MV-4-11 (cell line): ENCODE results near the gene NAV2.
"Not testable (repeated sequence)": the region's sequence is repeated elsewhere in the genome, so short reads cannot be mapped to it uniquely, and the experiment has no call there.

Experiments
- DNase-seq: peaks from one replicate; lab custom pipeline; 2025; lab: John Stamatoyannopoulos, UW

The NAV2 gene

DNA sequence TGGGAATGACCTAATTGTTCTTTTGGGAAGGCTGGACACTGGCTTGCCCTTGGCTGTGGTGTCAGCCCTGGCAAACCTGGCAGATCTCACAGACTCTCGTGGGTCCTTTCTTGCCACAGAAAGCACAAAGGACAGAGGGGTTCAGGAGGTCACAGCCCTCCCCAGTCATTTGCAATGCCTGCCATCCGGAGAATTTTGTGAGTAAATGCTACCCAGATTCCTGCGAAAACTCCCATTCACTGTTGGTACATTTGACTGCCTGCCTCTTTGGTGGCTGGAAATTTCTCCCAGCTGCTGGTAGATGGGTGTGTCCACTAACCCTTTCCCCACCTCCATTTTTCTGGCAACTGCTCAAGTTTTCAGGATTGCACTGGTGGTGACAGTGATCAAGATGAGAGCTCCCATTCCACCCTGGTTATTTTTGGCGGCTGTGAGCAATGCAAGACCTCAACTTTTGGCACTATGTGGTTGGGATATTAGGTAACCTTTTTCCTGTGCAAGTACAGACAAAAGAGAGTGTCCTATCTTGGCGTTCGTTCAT is 155.7 kb downstream of the NAV2 start:
- DNase-seq: no peak

DNA sequence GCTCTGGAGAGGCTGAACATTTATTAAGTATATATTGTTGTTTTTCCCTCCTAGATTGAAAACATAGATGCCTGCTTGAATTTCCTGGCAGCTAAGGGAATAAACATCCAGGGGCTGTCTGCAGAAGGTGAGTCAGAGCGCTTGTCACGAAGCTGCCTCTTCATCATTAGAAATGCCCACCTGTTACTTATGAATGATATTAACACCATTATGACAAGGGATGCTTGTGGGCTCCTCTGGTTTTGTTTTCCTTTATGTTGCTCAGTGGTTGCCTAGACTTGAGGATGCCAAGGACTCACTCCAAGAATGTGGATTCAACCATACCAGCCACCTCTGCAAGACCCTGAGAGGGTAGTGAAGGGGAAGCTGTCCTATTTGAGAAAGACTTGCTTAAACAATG is 156.2 kb downstream of the NAV2 start:
- no peak for DNase-seq

GRCh38 chr11:19869466-19869865 is 156.8 kb downstream of the NAV2 start:
- no peak for DNase-seq

DNA sequence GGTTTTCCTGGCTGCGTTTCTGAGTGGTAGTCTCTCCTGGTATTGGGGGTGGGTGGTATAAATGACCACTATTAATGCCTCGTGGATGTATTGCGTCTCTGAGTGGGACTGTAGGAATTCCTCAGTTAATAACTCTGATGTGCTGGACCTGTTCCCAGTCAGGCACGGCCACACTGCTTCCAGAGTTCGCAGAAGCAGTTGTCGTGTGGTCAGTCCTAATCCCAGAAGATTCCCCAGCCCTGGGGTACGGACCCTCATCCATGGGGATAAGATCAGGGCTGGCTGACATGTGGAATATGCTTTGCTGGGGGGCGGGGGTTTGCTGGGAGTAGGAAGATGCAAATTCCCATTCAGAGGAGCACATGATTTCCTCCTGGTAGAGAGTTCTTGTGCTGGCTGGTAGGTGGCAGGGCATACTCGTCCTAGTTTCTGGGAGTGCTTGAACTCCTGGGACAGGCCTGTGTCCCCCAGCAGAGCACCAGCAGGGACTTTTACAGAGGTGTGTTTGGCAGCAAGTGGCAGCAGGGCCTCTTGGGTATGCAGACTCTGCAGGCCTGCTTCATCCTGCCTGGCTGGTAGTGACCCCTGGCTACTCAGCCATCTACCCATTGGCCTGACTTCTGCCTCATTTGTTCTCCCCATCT is 157.4 kb downstream of the NAV2 start:
- DNase-seq: no peak

GRCh38 chr11:19871531-19871930 is 158.9 kb downstream of the NAV2 start:
- no peak for DNase-seq

DNA sequence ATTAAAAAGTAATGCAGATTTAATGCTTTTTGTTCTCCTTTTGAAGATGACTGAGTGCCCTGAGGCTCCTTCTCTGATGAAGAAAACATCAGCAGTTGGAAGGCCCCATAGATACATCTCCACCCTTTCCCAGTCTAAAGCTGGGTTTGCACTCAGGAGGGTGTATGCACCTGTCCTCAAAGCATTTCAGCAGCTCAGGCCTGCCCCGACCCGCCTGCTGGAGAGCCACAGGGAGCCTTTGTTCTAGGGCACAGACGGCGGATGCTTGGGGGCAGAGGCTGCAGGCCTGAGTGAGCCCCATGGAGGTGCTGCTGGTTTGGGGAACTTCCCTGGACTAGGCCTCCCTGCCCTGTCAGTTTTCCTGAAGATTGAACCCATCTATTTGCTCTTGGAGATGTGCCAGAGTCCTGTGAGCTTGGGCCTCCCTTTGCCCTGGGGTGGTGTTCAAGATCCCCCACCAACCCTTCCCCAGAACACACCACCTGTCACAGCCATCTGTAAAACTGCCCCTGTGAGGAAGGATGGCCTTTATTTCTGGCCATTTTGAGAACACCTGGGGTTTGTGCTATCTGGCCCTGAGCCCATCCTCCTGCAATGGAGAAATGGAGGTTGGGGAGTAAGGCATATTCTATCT is 160.0 kb downstream of the NAV2 start:
- DNase-seq: no peak

GRCh38 chr11:19873730-19874129 is 161.1 kb downstream of the NAV2 start:
- no peak for DNase-seq

DNA sequence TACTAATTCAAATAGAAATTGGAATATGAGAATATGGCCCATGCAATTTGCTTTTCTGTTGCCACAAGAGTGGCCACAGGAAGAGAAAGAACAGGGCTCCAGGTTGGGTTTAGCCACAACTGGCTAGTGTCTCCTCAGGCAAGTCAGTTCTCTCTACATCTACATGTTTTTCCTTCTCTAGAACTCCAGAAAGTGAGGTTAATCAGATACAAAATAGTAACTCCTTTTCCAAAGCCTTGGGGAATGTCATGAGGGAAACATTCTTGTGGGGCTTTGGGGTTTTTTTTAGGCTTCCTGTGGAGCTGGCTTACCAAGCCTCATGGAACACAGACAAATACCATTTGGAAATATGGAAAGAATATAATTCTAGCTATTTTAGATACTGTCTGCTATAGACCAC is 161.6 kb downstream of the NAV2 start:
- no peak for DNase-seq

GRCh38 chr11:19876750-19877149 is 164.1 kb downstream of the NAV2 start:
- DNase-seq: no peak

DNA sequence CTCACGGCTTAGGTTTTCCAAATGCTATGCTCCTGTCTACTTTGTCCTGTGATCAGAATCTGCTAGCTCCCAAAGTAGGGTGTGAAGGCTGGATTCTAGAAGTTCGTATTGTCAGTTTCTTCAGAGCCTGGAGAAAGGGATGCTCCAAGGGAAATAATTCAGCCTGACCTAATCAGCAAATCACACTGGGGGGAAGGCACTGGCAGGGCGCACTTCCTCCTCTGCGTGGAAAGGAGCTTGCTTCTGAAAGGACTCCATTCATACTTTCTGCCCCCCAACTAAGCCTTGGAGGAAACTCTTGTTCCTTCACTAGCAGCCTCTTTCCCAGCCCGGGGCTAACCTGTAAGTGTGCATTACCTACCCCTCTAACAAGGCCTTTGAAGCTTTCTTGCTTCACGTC is 165.9 kb downstream of the NAV2 start:
- no peak for DNase-seq

GRCh38 chr11:19879307-19880087 is 166.9 kb downstream of the NAV2 start:
- no peak for DNase-seq

DNA sequence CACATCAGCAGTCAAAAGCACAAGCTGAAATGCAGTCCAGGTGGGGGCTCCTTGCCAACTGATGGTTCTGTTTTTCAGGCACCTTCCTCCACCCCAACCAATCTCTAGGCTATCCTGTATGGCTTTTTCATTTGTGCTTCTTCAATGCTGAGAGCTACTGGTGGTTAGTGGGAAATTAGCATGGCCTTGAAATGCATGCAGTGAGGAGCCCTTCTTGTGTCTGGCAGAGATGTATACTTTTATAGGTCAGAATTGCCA is 167.4 kb downstream of the NAV2 start:
- no peak for DNase-seq

- no peak for DNase-seq
Measured at GRCh38 chr11:19881177-19881576, 168.5 kb downstream of the NAV2 start.

DNA sequence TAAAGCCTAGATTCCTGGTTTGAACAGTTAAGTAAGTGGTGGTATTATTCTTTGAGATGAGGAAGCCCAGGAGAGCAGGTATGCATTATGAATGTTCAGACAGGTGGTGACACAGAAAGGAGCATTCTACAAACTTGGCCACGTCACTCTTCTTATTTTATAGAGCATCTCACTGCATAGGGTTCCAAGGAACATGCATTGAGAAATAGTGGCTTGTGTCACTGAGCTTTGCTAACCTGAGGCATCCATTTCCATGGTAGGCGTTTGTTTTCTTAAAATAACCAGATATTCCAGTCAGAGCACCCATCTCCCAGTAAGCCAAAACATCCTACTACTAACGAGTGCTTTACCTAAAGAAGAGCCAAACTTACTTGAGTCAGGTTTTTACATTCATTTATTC is 169.7 kb downstream of the NAV2 start:
- DNase-seq: no peak

DNA sequence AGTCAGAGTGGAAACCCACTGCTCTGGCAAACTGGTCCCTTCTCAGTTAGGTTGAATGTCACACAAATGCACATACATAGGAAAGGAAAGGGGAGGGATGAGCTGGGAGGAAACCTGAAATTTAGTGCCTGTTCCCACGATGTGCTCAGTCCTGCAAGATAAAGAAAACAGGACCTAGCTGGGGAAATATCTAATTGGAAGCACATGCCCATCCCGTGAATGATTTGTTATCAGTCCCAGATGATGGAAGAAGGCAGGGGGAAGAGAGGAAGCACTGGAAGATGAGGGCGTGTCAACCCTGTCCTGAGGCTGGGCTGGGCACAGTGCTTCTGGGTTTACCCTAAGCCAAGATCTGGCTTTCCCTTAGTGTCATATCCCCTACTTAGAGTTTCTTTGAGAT is 173.9 kb downstream of the NAV2 start:
- no peak for DNase-seq

DNA sequence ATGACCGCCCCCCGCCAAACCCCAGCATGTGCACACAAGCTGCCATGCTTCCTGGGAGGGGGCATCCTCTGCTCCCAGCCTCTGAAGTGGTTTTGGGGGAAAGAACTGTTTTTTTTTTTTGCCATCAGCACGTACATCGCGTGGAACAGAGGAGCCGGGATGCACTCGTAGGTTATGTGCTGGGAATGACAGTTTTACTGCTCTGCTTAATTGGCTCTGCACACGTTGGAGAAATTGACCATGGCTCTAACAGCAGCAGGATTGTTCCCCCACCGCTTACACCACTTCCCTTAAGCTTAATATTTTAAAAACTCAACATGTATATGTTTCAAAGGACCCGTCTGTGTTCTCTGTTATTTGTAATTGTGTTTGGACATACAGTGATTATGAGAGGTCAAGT is 175.2 kb downstream of the NAV2 start:
- DNase-seq: no peak

- DNase-seq: no peak
Measured at GRCh38 chr11:19889531-19889930, 176.9 kb downstream of the NAV2 start.

DNA sequence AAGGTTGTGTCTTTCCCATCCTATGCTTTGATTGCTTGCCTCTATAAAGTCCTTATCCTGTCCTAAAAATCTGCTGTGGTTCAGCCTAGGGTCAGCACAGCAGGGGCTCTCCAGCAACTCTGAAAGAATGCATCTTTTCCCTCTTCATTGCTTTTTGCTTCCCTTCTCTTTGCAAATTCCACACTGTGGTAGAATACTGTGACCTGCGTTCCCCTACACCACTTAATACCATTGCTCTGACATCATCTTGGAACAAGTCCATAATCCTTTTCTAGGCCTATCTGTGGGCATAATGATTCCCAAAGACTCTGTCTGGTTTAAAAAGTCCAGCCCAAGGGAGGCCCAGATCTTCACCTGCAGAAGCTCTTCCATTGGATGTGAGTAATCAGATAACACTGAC is 177.7 kb downstream of the NAV2 start:
- DNase-seq: no peak

DNA sequence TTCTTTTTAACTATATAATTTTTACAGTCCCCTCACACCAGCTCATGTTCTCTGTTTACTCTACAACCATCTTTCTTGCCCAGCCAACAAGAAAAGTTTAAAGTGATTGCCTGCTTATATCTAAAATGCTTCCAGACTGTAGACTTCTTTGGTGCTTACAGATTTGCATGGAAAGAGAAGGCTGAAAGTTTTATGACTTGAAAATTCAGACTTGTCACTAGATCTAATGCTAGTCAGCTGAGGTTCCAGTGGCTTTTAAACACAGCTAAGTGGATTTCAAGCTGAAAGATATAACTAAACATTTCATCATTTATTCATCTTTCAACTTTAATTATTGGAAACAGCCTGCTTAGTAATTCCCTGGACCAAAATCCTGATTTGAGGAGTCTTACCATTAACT is 178.4 kb downstream of the NAV2 start:
- no peak for DNase-seq

DNA sequence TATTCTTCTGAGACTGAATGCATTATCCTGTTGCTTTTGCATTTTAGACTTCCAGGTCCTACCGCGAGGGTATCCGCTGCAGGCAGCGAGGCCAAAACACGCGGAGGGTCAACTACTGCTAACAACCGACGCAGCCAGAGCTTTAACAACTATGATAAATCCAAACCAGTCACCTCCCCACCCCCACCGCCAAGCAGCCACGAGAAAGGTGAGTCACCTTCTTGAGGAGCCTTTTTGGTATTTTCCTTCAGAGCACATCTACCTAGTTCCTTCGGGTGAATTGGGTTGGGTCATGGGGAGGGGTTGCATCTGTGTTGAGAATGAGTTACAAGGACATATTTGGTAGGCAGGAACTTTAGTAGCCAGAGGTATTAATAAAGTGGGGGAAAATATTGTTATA is 179.8 kb downstream of the NAV2 start:
- DNase-seq: no peak

GRCh38 chr11:19892876-19893275 is 180.2 kb downstream of the NAV2 start:
- no peak for DNase-seq

DNA sequence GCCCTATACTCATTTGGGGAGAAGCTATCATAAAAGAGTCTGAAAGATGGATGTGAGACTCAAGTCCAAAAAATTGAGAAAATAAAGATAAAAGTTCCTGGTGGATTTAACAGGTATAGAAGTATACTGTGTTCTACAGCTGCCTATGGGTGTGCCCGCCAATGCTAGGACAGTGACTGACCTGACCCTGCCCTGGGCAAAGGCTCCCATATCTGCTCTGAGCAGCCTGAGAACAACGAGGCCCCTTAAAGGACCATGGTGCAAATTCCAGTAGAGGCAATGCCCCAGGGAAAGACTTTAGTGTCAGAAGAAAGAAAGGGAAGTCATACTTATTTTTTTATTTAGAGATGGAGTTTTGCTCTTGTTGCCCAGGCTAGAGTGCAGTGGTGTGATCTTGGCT is 181.8 kb downstream of the NAV2 start:
- DNase-seq: no peak

DNA sequence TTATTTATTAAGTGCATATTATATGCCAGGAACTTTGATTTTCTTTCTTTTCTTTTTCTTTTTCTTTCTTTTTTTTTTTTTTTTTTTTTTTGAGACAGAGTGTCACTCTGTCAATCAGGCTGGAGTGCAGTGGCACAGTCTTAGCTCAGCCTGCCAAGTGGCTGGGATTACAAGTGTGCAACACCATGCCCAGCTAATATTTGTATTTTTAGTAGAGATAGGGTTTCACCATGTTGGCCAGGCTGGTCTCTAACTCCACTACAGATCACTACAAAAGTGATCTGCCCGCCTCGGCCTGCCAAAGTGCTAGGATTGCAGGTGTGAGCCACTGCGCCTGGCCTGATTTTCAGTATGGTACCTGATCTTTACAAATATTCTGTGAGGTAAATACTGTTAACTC is 182.4 kb downstream of the NAV2 start:
- DNase-seq: not testable (repeated sequence)
